ENCODE measurements around the gene IRF6.

DNA sequence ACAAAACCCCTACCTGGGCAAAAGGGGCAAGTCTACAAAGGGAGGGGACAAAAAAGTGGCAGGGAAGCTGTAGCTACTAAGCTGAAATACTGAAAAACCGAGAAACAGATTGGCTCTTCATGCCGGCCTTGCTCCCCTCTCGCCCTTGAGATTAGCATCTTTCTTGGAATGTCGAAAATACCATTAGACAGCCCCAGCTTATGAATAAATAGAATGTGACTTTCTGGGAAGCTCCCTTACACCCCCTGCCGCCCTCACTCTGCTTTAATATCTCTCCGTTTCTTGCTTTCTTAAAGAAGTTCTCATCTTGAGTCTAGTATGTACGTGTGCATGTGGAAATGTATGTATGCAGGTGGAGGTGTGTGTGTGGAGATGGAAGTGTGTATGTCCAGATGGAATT, 36.0 kb downstream of the IRF6 start:
- TF ChIP-seq TAF1 (IDR thresholded peaks at IDR 0.05; ENCODE audit: borderline replicate concordance, low read depth, low read length): no peak
- TF ChIP-seq RXRA (IDR thresholded peaks at IDR 0.05; ENCODE audit: borderline replicate concordance, low read depth): no peak; the same call in 1 of the 2 replicates
- TF ChIP-seq GABPA (IDR thresholded peaks at IDR 0.05; ENCODE audit: low read depth): no peak
- TF ChIP-seq, protein P1, sequence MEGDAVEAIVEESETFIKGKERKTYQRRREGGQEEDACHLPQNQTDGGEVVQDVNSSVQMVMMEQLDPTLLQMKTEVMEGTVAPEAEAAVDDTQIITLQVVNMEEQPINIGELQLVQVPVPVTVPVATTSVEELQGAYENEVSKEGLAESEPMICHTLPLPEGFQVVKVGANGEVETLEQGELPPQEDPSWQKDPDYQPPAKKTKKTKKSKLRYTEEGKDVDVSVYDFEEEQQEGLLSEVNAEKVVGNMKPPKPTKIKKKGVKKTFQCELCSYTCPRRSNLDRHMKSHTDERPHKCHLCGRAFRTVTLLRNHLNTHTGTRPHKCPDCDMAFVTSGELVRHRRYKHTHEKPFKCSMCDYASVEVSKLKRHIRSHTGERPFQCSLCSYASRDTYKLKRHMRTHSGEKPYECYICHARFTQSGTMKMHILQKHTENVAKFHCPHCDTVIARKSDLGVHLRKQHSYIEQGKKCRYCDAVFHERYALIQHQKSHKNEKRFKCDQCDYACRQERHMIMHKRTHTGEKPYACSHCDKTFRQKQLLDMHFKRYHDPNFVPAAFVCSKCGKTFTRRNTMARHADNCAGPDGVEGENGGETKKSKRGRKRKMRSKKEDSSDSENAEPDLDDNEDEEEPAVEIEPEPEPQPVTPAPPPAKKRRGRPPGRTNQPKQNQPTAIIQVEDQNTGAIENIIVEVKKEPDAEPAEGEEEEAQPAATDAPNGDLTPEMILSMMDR (IDR thresholded peaks at IDR 0.05): peak; percentile 46
- TF ChIP-seq, protein P2, sequence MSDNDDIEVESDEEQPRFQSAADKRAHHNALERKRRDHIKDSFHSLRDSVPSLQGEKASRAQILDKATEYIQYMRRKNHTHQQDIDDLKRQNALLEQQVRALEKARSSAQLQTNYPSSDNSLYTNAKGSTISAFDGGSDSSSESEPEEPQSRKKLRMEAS (IDR thresholded peaks at IDR 0.05; ENCODE audit: low read depth): no peak
